Lower leg skin (tissue), 3 donors: ENCODE data around the gene ELOVL3.

ENCODE experiments used
- CTCF ChIP-seq, 3 donors: fragments of 450-650 bp; IDR thresholded peaks; one replicate each; pipeline ENCODE4 v1.5.1; 2016; ENCODE audit warnings: antibody characterized with exemption in 3 of 3, mild to moderate bottlenecking in 3 of 3, moderate library complexity in 2 of 3
- POLR2A ChIP-seq, 2 donors: fragments of 450-650 bp; IDR thresholded peaks; one replicate each; pipeline ENCODE4 v1.6.1; 2016 to 2017; ENCODE audit warnings: antibody characterized with exemption in 2 of 2, mild to moderate bottlenecking in 1 of 2, moderate library complexity in 1 of 2

- TF ChIP-seq CTCF (IDR thresholded peaks at IDR 0.05) (no peak), POLR2A (IDR thresholded peaks at IDR 0.05) (no peak)
These were observed 17.2 kb downstream of the ELOVL3 start for GRCh38 chr10:102243309-102243708.
